ENCODE measurements around the gene AFTPH.

Gene AFTPH

GRCh38 chr2:64627860-64628841, 104.0 kb downstream of the AFTPH start:
- in situ Hi-C loops (cut with MboI; ENCODE audit: low sequenced_read_pairs) = no loop called here

- in situ Hi-C loops (cut with MboI; ENCODE audit: low sequenced_read_pairs) = no loop called here
Measured at GRCh38 chr2:64629329-64629781, 105.2 kb downstream of the AFTPH start.

- in situ Hi-C loops (cut with MboI; ENCODE audit: low sequenced_read_pairs) = no loop called here
Measured at GRCh38 chr2:64629875-64630274, 105.7 kb downstream of the AFTPH start.

GRCh38 chr2:64630752-64631151, 106.6 kb downstream of the AFTPH start:
- in situ Hi-C loops (cut with MboI; ENCODE audit: low sequenced_read_pairs) = no loop called here

- in situ Hi-C loops (cut with MboI; ENCODE audit: low sequenced_read_pairs) = no loop called here
Measured at GRCh38 chr2:64631771-64632170, 107.6 kb downstream of the AFTPH start.

- in situ Hi-C loops (cut with MboI; ENCODE audit: low sequenced_read_pairs) = no loop called here
Measured at GRCh38 chr2:64632835-64633819, 109.0 kb downstream of the AFTPH start.

GRCh38 chr2:64634345-64635267, 110.5 kb downstream of the AFTPH start:
- in situ Hi-C loops (cut with MboI; ENCODE audit: low sequenced_read_pairs) = no loop called here

- in situ Hi-C loops (cut with MboI; ENCODE audit: low sequenced_read_pairs) = no loop called here
Measured at GRCh38 chr2:64635976-64636911, 112.1 kb downstream of the AFTPH start.

GRCh38 chr2:64637000-64637635, 113.0 kb downstream of the AFTPH start:
- in situ Hi-C loops (cut with MboI; ENCODE audit: low sequenced_read_pairs) = no loop called here

- in situ Hi-C loops (cut with MboI; ENCODE audit: low sequenced_read_pairs) = no loop called here
Measured at GRCh38 chr2:64637931-64638330, 113.8 kb downstream of the AFTPH start.

GRCh38 chr2:64638502-64639120, 114.5 kb downstream of the AFTPH start:
- in situ Hi-C loops (cut with MboI; ENCODE audit: low sequenced_read_pairs) = no loop called here

GRCh38 chr2:64639691-64640090, 115.6 kb downstream of the AFTPH start:
- in situ Hi-C loops (cut with MboI; ENCODE audit: low sequenced_read_pairs) = no loop called here

- in situ Hi-C loops (cut with MboI; ENCODE audit: low sequenced_read_pairs) = no loop called here
Measured at GRCh38 chr2:64640153-64641044, 116.3 kb downstream of the AFTPH start.

GRCh38 chr2:64641599-64641998, 117.5 kb downstream of the AFTPH start:
- in situ Hi-C loops (cut with MboI; ENCODE audit: low sequenced_read_pairs) = no loop called here
